ENCODE results near the gene CEP170B.
"Not testable (repeated sequence)": the region's sequence is repeated elsewhere in the genome, so short reads cannot be mapped to it uniquely, and the experiment has no call there.

Gene CEP170B

DNA sequence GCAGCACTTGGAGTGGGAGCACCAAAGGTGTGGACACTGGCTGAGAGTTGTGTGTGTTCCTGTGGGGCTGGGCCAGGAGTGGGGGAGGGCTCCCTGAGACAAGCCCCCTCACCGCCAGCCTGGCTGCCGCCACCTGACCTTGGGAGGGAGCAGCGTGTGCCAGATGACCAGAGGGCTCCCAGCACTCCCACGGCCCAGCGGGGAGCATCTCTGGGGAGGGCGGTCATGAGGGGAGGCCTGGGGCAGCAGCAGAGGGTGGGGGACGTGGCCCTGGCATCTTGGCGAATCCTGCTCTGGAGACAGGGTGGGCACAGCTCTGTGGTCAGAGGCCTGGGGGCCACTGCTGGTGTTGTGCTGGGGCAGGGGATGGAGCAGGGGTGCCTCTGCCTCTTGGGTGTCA lies 10.7 kb downstream of the CEP170B start:
- DNase-seq (ENCODE audit: low read depth): no peak
- H3K4me3 ChIP-seq (ENCODE audit: low read depth, low read length): no peak overlapping the region

DNA sequence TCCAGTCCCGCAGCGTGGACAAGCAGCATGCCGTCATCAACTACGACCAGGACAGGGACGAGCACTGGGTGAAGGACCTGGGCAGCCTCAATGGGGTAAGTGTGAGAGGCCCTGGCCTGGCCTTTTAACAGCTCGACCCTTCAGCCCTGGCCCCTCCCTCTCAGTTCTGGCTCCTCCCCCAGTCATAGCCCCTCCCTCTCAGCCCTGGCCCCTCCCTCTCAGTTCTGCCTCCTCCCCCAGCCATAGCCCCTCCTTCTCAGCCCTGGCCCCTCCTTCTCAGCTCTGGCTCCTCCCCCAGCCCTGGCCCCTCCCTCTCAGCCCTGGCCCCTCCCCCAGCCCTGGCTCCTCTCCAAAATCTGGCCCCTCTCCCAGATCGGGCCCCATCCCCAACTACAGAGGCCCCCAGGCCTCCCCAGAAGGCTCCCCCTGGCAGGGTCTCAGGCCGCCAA lies 11.2 kb downstream of the CEP170B start:
- no peak for DNase-seq (ENCODE audit: low read depth)
- H3K4me3 ChIP-seq (ENCODE audit: low read depth, low read length): no peak overlapping the region

DNA sequence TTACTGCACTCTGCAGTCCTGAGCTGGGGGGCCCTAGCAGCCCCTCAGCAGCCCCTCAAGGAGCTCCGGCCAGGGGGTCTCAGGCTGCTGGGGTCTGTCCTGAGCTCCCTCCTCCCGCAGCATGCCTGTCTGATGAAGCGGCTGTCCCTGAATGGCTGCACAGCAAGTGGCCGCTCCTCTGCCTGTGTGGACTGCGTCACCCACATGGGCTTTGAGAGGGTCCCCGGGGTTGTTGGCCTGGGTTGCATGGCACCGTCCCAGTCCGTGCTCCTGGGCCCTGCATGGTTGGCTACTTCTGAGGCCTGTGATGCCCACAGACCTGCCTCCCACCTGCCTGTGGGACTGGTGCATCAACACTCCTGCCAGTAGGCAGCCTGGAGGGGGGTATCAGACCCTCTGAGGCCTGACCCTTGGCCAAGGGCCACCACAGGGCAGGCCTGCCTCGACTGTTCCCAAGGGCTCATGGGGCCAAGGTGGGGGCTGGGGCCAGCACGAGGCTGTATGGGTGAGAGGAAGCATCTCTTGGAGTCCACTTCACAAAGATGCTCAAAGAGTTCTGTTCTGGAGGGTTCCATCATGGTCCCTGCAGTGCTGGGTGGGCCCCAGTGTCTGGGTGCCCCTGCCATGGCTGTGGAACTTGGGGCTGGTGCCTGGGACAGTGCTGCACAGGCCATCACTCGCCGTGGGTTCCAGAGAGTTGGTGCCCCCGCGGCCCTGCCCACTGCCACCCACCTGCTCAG lies 12.2 kb downstream of the CEP170B start:
- H3K4me3 ChIP-seq (ENCODE audit: low read depth, low read length): no peak overlapping the region
- no peak for DNase-seq (ENCODE audit: low read depth)

DNA sequence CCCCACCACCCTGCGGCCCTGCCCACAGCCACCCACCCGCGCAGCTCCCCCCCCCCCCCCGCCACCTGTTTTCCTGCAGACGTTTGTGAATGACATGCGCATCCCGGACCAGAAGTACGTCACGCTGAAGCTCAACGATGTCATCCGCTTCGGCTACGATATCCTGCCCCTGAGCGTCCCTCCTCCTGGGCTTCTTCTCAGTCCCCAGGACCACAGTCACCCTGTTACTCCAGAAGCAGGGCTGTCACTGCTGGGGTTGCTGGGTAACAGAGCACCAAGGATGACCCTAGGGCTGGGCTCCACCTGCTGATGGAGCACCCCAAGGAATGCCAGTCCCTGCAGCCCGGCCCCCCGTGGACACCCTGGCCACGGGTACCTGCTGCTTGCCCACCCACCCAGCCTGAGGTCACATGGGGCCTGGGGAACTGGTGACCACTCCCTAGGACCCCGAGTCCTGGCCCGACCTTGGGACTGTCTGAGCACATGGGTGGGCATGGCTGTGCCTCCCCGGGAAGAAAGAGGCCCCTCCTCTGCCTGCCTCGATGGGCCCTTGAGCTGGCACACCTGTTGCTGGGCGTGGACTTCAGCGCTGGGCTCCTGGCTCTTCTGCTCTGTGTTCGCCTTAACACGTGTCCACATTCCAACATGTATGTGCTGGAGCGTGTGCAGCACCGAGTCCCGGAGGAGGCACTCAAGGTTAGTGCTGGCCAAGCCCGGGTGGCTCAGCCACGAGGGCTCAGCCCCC lies 12.9 kb downstream of the CEP170B start:
- DNase-seq (ENCODE audit: low read depth): no peak
- H3K4me3 ChIP-seq (ENCODE audit: low read depth, low read length): no peak overlapping the region

DNA sequence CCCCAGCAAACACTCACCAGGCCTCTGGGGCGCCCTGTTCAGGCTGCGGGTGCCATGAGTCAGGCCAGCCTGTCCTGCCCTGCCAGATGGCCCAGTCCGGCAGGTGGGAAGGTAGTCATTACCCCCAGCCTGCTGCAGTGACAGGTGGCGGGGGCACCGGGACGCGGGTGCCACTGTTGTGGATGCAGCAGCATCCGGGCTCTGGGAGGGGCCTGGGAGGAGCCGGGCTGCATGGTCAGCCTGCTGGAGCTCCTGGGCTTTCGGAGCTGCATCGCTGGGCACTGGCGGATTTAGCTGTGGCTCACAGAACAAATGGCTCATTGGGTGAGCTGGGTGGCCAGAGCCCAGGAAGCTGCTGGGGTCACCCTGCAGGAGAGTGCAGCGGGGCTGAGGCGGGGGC lies 13.5 kb downstream of the CEP170B start:
- H3K4me3 ChIP-seq (ENCODE audit: low read depth, low read length): no peak overlapping the region
- no peak for DNase-seq (ENCODE audit: low read depth)

DNA sequence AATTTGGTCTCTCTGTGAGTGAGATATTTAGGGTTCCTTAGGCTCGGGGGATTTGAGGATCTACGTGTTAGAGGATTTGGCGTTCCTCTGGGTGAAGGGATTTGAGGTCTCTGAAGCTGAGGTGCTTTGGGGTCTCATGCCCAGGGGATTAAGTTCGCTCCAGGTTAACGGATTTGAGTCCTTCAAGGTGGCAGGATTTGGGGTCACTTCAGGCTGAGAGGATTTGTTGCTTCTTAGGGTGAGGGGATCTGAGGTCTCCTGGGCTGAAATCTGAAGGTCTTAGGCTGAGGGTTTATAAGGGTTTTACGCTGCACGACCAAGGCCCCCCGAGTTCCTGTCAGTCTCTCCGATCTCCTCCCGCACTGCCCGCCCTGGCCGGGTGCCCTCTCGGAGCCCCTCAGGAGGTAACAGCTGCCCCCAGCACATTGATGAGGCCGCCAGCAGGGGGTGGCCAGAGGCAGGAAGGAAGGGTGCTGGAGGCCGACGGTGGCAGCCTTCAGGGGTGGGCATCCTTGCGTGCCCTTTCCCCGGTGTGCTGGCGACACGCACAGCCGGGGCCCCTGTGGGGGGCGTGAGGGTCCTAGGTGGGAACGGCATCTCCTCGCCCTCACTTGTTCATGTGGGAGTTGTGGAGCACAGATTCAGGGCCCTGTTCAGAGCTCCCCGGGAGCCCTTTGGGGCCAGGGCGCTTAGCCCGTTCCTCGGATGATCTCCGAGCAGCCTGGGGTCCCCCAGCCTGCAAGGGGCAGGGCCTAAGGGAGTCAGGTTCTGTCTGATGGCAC lies 14.3 kb downstream of the CEP170B start:
- DNase-seq (ENCODE audit: low read depth): no peak
- no peak overlapping the region for H3K4me3 ChIP-seq (ENCODE audit: low read depth, low read length)

DNA sequence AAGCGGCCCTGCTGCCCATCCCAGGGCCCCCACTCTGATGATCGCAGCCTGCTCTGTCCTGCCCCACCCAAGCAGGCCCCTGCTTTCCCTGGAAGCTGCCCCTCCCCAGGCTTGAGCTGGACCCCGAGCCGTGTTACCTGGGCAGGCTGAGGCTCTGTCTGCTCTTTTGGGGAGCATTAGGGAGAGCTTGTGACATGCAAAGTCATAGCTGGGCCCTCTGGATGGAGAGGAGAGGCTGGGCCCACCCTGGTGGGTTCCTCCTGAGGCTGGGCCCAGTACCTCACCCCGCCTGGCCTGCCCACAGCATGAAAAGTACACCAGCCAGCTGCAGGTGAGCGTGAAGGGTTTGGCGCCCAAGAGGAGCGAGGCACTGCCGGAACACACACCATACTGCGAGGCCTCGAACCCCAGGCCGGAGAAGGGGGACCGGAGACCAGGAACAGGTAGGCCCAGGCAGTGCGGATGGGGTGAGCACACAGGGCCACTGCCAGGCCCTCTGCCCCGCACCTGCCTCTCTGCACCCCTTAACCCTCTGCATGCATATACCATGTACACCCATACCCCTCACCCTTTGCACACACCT lies 15.0 kb downstream of the CEP170B start:
- no peak overlapping the region for H3K4me3 ChIP-seq (ENCODE audit: low read depth, low read length)
- no peak for DNase-seq (ENCODE audit: low read depth)

DNA sequence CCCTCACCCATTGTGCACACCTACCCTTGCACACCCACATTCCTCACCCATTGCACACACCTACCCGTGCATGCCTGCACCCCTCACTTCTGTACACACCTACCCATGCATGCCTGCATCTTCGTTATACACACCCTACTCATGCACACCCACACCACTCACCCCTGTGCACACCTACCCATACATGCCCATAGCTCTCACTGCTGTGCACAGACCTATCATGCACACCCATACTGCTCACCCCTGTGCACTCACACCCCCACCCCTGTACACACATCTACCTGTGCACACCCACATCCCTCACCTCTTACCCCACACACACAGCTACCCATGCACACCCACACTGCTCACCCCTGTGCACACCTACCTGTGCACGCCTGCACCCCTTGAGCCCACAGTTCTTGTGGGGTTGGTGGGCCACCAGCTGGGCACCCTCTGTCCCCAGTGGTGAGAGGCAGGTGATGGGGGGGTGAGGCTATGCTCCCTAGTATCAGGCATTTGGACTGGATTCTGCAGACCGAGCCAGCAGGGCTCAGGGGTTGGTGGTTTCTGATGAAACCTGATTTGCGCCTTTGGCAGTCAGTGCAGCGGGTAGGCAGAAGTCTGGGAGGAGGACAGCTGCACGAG lies 15.6 kb downstream of the CEP170B start:
- no peak overlapping the region for H3K4me3 ChIP-seq (ENCODE audit: low read depth, low read length)
- DNase-seq (ENCODE audit: low read depth): no peak

DNA sequence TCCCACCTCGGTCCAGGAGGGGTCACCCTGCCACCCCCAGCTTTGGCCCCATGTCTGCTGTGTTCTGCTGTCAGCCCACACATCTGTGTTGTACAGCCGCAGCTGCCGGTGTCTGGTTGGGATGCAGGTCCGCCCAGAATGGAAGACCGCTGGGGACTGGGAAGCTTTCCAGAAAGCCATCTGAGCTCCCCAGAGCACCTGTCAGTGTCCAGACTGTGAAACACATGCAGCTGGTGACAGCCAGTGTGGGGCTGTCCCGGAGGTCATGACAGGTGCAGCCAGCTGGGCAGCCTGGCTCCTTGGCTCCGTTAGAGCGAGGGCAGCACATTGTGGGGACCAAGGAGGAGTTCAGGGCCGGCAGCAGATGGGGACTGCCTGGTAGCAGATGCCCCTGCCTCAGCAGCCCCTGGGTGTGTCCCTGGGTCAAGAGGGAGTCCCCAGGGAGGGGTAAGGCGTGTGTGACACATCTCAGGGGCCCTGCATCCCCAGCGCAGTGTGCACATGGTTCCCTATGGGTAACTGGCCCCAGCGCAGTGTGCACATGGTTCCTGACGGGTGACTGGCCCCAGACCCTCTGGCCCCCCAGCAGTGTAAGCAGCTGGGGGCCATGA lies 16.4 kb downstream of the CEP170B start:
- DNase-seq (ENCODE audit: low read depth): peak; percentile 59
- no peak overlapping the region for H3K4me3 ChIP-seq (ENCODE audit: low read depth, low read length)

DNA sequence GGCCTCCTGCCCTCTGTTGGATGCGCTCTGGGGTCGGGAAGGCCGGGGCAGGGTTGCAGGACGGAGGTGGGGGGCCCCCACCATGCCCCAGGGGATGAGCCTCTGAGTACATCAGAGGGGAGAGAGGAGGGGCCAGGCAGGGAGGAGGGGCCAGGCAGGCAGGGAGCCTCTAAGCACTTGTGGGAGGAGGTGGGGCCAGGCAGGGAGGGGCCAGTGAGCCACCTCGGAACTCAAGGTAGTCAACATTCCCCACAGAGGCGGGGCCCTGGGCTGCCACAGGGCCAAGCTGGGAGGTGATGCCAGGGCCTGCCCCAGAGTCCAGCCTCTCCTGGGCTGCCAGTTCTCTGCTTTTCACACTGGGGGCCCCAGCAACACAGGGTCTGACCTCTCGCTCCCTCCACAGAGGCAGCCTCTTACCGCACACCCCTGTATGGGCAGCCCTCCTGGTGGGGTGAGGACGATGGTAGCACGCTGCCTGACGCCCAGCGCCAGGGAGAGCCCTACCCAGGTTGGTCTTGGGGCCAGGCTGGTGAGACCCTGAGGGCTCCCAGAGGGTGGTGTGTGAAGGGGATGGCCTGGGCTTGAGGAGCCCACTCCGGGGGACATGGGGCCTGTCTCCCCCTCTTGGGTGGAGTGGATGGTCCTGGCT lies 17.4 kb downstream of the CEP170B start:
- DNase-seq (ENCODE audit: low read depth): no peak

DNA sequence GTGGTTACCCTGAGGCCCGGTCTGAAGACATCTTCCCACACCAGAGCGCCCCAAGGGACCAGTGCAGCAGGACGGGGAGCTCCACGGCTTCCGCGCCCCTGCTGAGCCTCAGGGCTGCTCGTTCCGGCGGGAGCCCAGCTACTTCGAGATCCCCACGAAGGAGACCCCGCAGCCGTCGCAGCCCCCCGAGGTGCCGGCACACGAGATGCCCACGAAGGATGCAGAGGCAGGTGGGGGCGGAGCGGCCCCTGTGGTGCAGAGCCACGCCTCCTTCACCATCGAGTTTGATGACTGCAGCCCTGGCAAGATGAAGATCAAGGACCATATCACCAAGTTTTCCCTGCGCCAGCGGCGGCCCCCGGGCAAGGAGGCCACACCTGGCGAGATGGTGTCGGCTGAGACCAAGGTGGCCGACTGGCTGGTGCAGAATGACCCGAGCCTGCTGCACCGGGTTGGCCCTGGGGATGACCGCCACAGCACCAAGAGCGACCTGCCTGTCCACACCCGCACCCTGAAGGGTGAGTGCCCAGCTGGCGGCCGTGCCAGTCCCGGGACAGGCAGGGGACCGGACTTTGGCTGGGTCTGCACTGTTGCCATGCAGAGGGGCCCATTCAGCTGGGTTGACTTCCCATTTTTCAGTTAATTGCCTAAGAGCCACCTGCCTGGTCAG lies 18.1 kb downstream of the CEP170B start:
- no peak overlapping the region for H3K4me3 ChIP-seq (ENCODE audit: low read depth, low read length)
- no peak for DNase-seq (ENCODE audit: low read depth)

More for the DNA sequence above, 17.4 kb downstream of the CEP170B start:
- H3K4me3 ChIP-seq (ENCODE audit: low read depth, low read length): no peak overlapping the region

DNA sequence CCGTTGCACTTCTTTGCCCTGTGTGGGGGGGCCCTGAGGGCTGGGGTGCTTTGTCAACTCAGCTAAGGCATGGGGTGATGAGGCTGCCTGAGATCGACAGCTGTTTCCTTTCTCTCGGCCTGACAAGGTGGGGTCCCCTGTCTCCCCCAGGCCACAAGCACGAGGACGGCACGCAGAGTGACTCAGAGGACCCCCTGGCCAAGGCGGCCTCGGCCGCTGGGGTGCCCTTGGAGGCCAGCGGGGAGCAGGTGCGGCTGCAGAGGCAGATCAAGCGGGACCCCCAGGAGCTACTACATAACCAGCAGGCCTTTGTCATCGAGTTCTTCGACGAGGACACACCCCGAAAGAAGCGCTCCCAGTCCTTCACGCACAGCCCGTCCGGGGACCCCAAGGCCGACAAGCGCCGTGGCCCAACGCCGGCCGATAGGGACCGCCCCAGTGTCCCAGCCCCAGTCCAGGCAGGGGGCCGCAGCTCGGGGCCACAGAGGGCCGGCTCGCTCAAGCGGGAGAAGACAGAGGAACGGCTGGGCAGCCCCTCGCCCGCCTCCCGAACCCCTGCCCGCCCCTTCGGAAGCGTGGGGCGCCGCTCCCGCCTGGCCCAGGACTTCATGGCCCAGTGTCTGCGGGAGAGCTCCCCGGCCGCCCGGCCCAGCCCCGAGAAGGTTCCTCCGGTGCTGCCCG lies 18.8 kb downstream of the CEP170B start:
- no peak overlapping the region for H3K4me3 ChIP-seq (ENCODE audit: low read depth, low read length)
- no peak for DNase-seq (ENCODE audit: low read depth)

DNA sequence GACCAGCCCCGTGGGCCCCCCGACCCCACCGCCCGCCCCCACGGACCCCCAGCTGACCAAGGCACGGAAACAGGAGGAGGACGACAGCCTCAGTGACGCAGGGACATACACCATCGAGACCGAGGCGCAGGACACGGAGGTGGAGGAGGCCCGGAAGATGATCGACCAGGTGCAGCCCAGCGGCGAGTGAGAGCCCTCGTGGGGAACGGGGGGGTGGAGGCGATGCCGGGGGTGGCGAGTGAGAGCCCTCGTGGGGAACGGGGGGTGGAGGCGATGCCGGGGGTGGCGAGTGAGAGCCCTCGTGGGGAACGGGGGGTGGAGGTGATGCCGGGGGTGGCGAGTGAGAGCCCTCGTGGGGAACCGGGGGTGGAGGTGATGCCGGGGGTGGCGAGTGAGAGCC lies 19.3 kb downstream of the CEP170B start:
- not testable (repeated sequence) for H3K4me3 ChIP-seq (ENCODE audit: low read depth, low read length); DNase-seq (ENCODE audit: low read depth)

DNA sequence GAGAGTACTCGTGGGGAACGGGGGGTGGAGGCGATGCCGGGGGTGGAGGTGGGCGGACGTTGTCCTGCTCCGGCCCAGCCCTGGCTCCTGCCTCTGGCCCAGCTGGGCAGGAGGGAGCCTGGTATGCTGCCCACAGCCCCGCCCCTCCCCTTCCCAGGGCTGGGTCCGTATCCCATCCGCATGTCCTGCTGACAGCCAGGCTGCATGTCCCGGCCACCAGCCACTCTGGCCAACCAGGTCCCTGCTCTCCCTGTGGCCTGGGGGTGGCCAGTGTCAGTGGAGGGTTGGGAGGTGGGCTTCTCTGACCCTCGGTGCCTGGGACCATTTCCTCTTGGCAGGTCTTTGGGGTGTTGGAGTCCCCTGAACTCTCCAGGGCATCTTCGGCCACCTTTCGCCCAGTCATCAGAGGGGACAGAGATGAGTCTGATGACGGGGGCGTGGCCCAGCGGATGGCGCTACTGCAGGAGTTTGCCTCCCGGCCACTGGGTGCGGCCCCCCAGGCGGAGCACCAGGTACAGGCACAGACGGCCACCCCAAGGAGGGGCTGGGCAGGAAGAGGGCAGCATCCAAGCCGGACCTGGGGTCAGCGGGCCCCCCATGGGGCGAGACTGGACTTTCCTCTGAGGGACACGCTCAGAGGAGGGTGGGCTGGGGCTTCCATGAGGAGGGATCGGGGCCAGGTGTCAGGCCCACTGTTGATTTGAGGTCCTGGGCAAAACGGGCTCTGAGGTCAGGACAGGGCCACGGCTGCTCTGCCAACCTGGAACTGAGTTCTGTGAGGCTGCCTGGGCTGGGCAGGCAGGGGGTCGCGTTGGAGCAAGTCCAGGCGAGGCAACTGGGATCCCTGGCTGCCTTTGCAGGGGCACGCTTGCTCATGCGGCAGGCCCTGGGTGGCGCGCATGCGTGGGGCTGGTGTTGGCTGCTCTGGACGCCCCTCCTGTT lies 20.2 kb downstream of the CEP170B start:
- H3K4me3 ChIP-seq (ENCODE audit: low read depth, low read length): no peak overlapping the region
- no peak for DNase-seq (ENCODE audit: low read depth)

DNA sequence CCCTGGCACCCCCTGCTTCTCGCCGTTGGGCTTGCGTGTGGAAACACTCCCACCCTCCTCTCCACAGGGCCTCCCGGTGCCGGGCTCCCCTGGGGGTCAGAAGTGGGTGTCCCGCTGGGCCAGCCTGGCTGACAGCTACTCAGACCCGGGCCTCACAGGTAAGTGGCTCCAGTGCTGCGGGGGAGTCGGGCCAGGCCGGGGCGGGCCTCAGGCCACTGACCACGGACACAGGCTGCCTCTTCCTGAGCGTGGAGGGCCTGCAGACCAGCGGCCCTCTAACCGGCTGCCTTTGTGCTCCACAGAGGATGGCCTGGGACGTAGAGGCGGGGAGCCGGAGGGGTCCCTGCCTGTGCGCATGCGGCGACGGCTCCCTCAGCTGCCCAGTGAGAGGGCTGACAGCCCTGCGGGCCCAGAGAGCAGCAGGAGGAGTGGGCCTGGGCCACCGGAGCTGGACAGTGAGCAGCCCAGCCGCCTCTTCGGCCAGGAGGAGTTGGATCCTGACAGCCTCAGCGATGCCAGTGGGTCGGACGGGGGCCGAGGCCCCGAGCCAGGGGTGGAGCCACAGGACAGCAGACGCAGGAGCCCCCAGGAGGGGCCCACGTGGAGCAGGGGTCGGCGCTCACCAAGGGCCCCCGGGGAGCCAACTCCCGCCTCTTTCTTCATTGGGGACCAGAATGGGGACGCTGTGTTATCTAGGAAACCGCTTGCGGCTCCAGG lies 21.1 kb downstream of the CEP170B start:
- DNase-seq (ENCODE audit: low read depth): no peak
- H3K4me3 ChIP-seq (ENCODE audit: low read depth, low read length): no peak overlapping the region

Data from skeletal muscle cell (primary cell).